SK-N-SH treated with all-trans-retinoic acid at 6 μM for 48 hours (cell line): ENCODE results near the gene CDC14B.

ENCODE experiments used
- GLIS3 ChIP-seq: fragments of 250-450 bp; sonication (Bioruptor Pico); IDR thresholded peaks from 2 replicates; pipeline ENCODE4 v1.5.0; 2020; ENCODE audit warnings: mild to moderate bottlenecking, moderate library complexity
- POU6F1 ChIP-seq: fragments of 250-450 bp; sonication (Bioruptor Pico); IDR thresholded peaks from 2 replicates; pipeline ENCODE4 v1.8.0; 2021; ENCODE audit warnings: low read depth, mild to moderate bottlenecking, moderate library complexity, borderline replicate concordance
- RARB ChIP-seq: fragments of 250-450 bp; sonication (Bioruptor Pico); IDR thresholded peaks from 2 replicates; pipeline ENCODE4 v1.8.0; 2021; ENCODE audit warnings: mild to moderate bottlenecking, moderate library complexity
- TCF4 ChIP-seq: fragments of 250-450 bp; sonication (Bioruptor Pico); IDR thresholded peaks from 2 replicates; pipeline ENCODE4 v1.8.0; 2021; ENCODE audit warnings: mild to moderate bottlenecking, moderate library complexity, borderline replicate concordance
- TOX ChIP-seq: fragments of 250-450 bp; sonication (Bioruptor Pico); IDR thresholded peaks from 2 replicates; pipeline ENCODE4 v1.8.0; 2021; ENCODE audit warnings: mild to moderate bottlenecking, moderate library complexity, borderline replicate concordance
- TF ChIP-seq, protein P1 (sequence below): fragments of 250-450 bp; sonication (Bioruptor Pico); IDR thresholded peaks from 2 replicates; pipeline ENCODE4 v1.5.0; 2020; ENCODE audit warnings: mild to moderate bottlenecking, moderate library complexity

DNA sequence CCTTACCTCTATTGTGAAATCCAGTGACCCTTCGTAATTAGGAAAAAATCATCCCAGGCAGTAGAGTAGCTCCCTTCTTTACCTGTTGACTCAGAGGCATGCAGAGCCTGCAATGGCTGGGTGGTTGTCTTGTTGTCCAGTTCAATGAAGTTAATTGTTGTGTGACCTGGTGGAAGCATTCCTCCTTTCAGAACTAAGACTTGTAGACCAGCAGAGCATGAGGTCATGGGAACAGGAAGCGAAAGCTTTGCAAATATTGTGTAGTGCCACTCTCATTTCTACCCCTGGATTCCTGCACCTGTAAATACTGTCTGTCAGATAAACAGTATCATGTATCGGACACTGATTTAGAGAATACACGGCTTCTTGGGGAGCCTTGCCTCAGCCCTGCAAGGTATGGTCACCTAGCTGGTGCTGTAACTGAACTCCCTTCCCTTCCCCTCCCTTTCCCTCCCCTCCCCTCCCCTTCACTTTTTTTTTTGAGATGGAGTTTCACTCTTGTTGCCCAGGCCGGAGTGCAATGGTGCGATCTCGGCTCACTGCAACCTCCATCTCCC, 41.1 kb upstream of the CDC14B start:
- no peak for TF ChIP-seq TOX (CRISPR knock-in tag)
- TF ChIP-seq, protein P1, sequence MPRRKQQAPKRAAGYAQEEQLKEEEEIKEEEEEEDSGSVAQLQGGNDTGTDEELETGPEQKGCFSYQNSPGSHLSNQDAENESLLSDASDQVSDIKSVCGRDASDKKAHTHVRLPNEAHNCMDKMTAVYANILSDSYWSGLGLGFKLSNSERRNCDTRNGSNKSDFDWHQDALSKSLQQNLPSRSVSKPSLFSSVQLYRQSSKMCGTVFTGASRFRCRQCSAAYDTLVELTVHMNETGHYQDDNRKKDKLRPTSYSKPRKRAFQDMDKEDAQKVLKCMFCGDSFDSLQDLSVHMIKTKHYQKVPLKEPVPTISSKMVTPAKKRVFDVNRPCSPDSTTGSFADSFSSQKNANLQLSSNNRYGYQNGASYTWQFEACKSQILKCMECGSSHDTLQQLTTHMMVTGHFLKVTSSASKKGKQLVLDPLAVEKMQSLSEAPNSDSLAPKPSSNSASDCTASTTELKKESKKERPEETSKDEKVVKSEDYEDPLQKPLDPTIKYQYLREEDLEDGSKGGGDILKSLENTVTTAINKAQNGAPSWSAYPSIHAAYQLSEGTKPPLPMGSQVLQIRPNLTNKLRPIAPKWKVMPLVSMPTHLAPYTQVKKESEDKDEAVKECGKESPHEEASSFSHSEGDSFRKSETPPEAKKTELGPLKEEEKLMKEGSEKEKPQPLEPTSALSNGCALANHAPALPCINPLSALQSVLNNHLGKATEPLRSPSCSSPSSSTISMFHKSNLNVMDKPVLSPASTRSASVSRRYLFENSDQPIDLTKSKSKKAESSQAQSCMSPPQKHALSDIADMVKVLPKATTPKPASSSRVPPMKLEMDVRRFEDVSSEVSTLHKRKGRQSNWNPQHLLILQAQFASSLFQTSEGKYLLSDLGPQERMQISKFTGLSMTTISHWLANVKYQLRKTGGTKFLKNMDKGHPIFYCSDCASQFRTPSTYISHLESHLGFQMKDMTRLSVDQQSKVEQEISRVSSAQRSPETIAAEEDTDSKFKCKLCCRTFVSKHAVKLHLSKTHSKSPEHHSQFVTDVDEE (CRISPR knock-in tag) = no peak
- no peak for TF ChIP-seq POU6F1 (CRISPR knock-in tag)
- TF ChIP-seq TCF4 (CRISPR knock-in tag) = no peak
- no peak for TF ChIP-seq GLIS3 (CRISPR knock-in tag)
- TF ChIP-seq RARB (CRISPR knock-in tag) = no peak
